ENCODE results near the gene PMEPA1. TPM values are rescaled to one million over a fixed set of nuclear protein-coding genes. Genes with fewer than 3 reads are reported as not detected.

Gene PMEPA1
- total RNA-seq, 1 donor from 2014 or later, result 0.82 TPM

DNA sequence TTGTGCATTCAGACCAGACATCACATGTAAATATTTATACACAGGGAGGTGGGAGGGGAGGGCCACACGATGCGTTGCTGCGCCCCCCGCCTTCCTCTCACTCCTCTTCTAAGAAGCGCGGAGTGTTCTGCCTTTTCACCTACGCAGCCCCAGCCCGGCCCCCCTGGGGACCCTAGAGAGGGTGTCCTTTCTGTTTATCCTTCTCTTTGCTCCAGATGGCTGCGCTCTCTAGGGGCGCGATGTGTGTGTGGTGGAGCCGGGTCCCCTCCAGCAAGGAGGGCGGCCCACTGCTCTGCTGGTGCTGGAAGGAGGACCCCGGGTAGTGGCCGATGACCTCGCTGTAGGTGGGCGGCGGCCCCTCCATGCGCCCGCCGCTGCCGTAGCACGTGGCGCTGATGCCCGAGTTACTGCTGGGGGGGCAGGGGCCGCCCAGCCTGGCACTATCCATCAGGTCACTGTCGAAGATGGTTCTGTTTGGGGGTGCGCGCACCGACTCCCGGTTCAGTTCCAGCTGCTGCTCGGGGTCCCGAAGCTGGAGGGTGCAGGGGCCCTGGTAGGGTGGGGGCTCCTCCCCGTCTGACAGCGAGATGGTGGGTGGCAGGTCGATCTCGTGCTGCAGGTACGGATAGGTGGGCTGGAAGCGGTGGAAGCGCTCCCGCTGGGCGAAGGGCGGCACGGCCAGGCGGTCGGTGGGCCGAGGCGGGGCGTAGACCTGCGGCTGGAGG, 57.8 kb downstream of the PMEPA1 start:
- intact Hi-C loops (cut with micrococcal nuclease), result loop anchor here (10.0 kb wide), 1 partner anchor 433 kb away; no protein-coding TSS in a partner anchor
- Mint-ChIP-seq H3K36me3 (ENCODE audit: low read depth) (no peaks in the 10 kb centered on the region), H3K4me3 (no peak overlapping the region), H3K27me3 (peaks cover 12% of the 10 kb centered on the region), H3K9me3 (no peaks in the 10 kb centered on the region), H3K27ac (no peak overlapping the region), H3K4me1 (peaks cover 3% of the 10 kb centered on the region)
- no peak for DNase-seq

DNA sequence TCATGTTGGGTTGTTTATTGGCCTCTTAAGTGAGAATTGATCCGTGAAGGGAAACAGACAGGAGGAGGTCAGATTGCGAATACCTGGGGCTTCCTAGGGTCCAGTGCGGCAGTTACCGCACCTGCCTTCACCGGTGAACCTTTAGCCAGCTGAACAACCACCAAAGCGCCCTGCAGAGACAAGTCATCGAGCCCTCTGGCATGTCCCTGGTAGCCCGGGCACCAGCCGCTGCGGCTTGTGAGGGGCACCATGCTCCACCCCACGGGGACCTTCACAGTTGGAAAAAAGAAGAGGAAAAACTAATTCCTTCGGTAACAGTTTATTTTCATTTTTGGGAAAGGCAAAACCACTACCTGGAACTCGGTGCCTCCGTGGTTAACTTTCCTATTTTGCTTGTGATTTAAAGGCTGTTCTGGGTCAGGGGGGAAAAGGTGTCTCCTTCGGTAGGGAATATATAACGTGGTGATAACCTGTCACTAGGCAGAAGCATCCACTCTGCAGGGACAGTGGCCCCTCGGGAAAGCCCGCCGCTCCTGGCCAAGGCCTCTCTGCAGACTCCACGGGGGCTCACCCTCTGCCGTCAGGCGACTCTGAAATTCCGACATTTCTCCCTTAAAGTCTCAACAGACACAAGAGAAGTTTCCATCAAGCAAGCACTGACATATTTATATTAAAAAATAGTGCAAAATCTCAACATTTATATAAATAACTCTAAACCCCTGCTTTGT, 58.9 kb downstream of the PMEPA1 start:
- Mint-ChIP-seq H3K27me3 (peaks cover 20% of the 10 kb centered on the region), H3K4me3 (no peak overlapping the region), H3K36me3 (ENCODE audit: low read depth) (no peaks in the 10 kb centered on the region), H3K9me3 (no peaks in the 10 kb centered on the region), H3K4me1 (peaks cover 3% of the 10 kb centered on the region), H3K27ac (no peak overlapping the region)
- intact Hi-C loops (cut with micrococcal nuclease), result loop anchor here (10.0 kb wide), 1 partner anchor 434 kb away; no protein-coding TSS in a partner anchor
- DNase-seq, result no peak

DNA sequence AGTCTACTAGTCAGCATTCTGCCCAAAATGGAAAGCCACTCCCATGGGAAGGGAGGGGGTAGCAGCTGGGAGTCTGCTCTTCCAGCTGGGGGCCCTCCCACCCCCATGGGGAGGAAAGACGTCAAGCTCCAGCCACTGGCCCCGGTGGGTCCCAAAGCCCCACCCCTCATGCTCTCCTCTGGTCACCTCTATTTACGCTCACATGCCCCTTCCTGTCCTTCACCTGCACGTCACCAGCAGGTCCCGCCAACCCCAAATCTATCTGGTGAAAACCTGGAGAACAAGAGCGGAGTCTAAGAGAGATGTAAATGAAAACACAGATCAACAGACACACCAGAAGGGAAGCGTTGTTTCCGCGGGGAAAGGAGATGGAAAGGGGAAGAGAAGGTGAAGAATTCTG, 59.5 kb downstream of the PMEPA1 start:
- H3K27me3 Mint-ChIP-seq, result peaks cover 24% of the 10 kb centered on the region
- H3K27ac Mint-ChIP-seq, result no peak overlapping the region
- DNase-seq, result no peak
- H3K9me3 Mint-ChIP-seq, result no peaks in the 10 kb centered on the region
- H3K4me1 Mint-ChIP-seq, result peaks cover 3% of the 10 kb centered on the region
- no peak overlapping the region for H3K4me3 Mint-ChIP-seq
- intact Hi-C loops (cut with micrococcal nuclease), result loop anchor here (10.0 kb wide), 1 partner anchor 435 kb away; no protein-coding TSS in a partner anchor
- H3K36me3 Mint-ChIP-seq (ENCODE audit: low read depth), result no peaks in the 10 kb centered on the region

DNA sequence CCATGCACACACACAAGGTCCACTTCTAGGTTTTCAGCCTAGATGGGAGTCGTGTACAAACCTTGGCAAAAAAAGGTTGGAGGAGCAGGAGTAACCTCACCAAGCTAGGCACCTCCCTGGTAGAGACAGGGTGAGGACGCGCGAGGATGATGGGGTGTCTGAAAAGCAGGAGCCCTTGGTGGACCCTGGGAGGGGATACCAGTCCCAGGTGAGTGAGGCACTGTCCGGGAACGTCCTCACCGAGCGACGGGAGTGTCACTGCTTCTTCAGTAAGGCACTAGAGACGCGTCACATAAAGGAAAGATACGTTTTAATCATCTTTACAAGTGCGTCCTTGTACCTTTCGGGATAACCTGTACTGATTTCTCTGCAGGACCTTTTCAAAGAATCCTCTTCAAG, 60.2 kb downstream of the PMEPA1 start:
- no peak overlapping the region for H3K4me3 Mint-ChIP-seq
- peaks cover 3% of the 10 kb centered on the region for H3K4me1 Mint-ChIP-seq
- H3K36me3 Mint-ChIP-seq (ENCODE audit: low read depth), result no peaks in the 10 kb centered on the region
- intact Hi-C loops (cut with micrococcal nuclease), result loop anchor here (10.0 kb wide), 1 partner anchor 435 kb away; no protein-coding TSS in a partner anchor
- no peak for DNase-seq
- no peaks in the 10 kb centered on the region for H3K9me3 Mint-ChIP-seq
- H3K27ac Mint-ChIP-seq, result no peak overlapping the region
- peaks cover 30% of the 10 kb centered on the region for H3K27me3 Mint-ChIP-seq

DNA sequence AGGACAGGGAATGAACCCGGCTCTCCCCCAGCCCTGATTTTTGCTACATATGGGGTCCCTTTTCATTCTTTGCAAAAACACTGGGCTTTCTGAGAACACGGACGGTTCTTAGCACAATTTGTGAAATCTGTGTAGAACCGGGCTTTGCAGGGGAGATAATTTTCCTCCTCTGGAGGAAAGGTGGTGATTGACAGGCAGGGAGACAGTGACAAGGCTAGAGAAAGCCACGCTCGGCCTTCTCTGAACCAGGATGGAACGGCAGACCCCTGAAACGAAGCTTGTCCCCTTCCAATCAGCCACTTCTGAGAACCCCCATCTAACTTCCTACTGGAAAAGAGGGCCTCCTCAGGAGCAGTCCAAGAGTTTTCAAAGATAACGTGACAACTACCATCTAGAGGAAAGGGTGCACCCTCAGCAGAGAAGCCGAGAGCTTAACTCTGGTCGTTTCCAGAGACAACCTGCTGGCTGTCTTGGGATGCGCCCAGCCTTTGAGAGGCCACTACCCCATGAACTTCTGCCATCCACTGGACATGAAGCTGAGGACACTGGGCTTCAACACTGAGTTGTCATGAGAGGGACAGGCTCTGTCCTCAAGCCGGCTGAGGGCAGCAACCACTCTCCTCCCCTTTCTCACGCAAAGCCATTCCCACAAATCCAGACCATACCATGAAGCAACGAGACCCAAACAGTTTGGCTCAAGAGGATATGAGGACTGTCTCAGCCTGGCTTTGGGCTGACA, 60.8 kb downstream of the PMEPA1 start:
- Mint-ChIP-seq H3K9me3 (peaks cover 2% of the 10 kb centered on the region), H3K4me3 (no peak overlapping the region), H3K4me1 (no peaks in the 10 kb centered on the region), H3K36me3 (ENCODE audit: low read depth) (no peaks in the 10 kb centered on the region), H3K27me3 (peaks cover 34% of the 10 kb centered on the region), H3K27ac (no peak overlapping the region)
- intact Hi-C loops (cut with micrococcal nuclease), result no loop called here
- DNase-seq, result no peak

DNA sequence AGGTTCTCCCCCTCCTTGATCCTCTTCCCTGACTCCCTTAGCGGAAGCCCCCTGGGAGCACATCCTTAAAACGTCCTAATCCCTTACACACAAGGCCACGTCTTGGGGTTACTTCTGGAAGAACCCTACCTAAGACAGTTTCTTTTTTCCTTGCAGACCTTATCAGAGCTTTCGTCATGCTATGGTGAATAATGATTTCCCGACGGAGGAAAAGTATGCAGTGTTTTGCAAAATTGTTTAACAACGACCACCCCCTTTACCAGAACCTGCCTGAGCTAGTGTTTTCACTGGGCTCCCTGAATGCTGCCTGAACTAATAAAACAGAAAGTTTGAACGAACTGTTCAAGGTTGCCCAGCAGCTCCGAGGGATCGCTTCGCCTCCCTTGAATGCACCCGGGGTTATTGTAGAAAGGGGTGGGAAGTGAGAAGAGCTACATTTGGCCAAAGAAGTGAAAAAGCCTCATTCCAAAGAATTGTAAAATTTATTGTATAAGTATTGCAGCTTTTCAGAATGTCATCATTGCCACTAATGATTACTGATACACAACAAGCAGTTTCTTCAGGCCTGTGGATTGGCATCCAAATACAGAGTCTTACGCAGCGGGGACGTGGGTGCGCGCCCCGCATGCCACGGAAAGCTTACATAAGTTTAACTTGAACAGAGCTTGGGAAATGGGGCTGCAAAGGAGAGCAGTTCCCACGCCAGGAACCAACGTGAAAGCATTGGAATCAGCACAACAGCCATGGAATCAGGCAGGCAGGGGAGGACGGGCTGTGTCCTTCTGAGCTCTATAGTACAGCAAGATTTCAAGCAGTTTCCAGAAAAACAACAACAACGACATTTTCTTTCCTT, 61.7 kb downstream of the PMEPA1 start:
- H3K4me3 Mint-ChIP-seq, result no peak overlapping the region
- no peak overlapping the region for H3K27ac Mint-ChIP-seq

DNA sequence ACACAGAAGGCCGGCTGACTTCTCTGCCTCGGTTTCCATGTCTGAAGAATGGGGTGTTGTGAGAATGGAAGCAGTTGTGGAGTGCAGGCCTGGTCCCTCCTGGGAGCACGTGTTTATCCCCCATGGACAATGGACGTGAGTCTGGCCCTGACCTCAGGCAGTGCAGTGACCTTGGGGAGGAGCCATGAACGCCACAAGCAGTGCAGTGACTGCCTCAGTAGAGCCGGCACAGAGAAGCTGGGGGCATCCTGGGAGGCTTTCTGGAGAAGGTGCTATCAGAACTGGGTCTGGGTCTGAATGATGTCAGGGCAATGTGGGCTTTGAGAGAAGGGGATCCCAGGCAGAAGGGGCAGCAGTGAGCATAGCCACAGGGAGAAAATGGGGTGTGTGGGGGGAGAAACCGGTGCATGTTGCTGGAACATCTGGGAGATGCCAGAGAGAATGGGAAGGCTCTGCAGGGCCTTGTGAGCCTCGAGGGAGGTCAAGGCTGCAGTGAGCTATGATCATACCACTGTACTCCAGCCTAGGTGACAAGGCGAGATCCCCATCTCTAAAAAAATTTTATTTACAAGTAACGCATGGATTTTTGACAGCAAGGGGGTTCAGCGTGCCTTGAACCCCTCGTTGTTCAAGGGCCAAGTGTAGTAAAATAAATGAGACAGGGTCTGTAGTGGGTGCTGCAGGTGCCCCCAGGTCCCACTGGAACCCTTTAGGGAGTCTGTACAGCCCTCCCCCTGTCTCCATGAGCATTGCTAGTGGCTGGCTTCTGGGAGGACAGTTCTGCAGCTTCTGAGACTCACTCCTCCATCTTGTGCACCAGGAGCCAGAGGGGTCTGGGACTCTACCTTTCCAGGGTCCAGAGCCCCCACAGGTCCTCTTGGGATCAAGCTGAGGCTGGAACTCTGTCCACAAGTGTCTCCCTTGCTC, 62.5 kb downstream of the PMEPA1 start:
- Mint-ChIP-seq H3K4me3 (no peak overlapping the region), H3K27ac (no peak overlapping the region), H3K27me3 (peaks cover 46% of the 10 kb centered on the region), H3K4me1 (no peaks in the 10 kb centered on the region), H3K9me3 (peaks cover 6% of the 10 kb centered on the region), H3K36me3 (ENCODE audit: low read depth) (no peaks in the 10 kb centered on the region)
- DNase-seq, result no peak
- intact Hi-C loops (cut with micrococcal nuclease), result no loop called here

More for the DNA sequence above, 61.7 kb downstream of the PMEPA1 start:
- DNase-seq, result no peak
- Mint-ChIP-seq H3K4me1 (no peaks in the 10 kb centered on the region), H3K36me3 (ENCODE audit: low read depth) (no peaks in the 10 kb centered on the region), H3K9me3 (peaks cover 6% of the 10 kb centered on the region), H3K27me3 (peaks cover 40% of the 10 kb centered on the region)
- intact Hi-C loops (cut with micrococcal nuclease), result no loop called here

DNA sequence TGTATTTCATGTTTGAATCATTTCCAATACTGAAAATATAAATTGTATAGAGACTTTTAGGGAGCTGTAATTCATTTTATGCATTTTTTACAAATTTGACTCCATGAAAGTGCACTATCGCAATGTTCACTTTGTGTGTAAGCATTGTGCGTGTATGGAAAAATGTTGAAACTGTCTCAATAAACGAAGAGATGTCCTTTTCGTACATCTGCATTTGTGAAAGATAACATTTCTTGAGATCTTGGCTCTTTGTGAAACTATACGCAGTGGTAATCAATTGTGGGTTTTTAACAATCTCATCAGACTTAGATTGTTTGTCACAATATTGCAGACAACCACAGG, 70.9 kb downstream of the PMEPA1 start:
- Mint-ChIP-seq H3K36me3 (ENCODE audit: low read depth) (peaks cover 7% of the 10 kb centered on the region), H3K4me3 (no peak overlapping the region), H3K4me1 (peaks cover 10% of the 10 kb centered on the region), H3K9me3 (peaks cover 30% of the 10 kb centered on the region), H3K27ac (no peak overlapping the region), H3K27me3 (peaks cover 75% of the 10 kb centered on the region)
- no peak for DNase-seq
- intact Hi-C loops (cut with micrococcal nuclease), result no loop called here

DNA sequence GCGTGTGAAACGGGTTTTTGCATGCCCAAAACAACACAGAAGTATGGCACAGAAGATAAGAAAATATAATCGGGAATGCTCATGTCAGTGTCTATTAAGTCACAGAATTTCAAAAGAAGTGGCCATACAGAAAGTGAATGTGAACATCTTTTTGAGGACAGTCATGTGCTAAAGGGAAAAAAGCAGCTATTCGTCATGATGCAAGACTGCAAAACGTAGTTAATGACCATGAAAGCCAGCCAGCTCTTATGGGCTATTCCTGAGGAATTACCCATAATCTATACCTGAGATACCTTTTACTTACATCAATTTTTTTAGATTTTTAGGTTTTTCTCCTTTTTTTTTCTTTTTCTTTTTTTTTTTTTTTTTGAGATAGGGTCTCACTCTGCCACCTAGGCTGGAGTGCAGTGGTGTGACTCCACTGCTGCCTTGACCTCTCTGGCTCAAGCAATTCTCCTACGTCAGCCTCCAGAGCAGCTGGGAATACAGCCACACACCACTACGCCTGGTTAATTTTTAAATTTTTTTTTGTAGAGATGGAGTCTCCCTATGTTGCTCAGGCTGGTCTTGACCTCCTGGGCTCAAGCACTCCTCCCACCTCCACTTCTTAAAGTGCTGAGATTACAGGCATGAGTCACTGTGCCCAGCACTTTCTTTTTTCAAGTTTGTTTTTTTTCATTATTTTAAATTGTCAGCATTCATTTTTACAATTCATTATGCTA, 71.5 kb downstream of the PMEPA1 start:
- DNase-seq, result no peak
- Mint-ChIP-seq H3K4me3 (no peak overlapping the region), H3K9me3 (peaks cover 30% of the 10 kb centered on the region), H3K4me1 (peaks cover 14% of the 10 kb centered on the region), H3K27ac (no peak overlapping the region), H3K27me3 (peaks cover 75% of the 10 kb centered on the region), H3K36me3 (ENCODE audit: low read depth) (peaks cover 7% of the 10 kb centered on the region)
- intact Hi-C loops (cut with micrococcal nuclease), result no loop called here

DNA sequence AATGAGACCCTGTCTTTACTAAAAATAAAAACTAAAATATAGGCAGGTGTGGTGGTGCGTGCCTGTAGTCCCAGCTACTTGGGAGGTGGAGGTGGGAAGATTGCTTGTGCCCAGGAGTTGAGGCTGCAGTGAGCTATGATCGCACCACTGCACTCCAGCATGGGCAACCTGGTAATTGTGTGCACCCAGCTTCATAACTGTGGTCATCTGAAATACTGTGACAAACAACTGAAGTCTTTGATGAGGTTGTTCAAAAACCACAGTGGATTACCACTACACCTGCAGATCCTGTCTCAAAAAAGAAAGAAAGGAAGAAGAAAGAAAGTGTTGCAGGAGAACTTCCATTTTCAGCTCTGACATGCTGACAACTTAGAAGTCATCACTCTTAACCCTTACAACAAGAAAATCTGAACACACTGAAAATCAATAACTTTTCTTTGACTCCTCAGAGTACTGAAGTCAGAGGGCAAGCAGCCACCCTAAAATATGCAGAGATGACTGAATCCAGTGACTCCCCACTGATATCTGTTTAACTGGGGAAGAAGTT, 75.8 kb downstream of the PMEPA1 start:
- Mint-ChIP-seq H3K36me3 (ENCODE audit: low read depth) (peaks cover 11% of the 10 kb centered on the region), H3K27me3 (peaks cover 82% of the 10 kb centered on the region), H3K27ac (peak overlapping the region; percentile 46), H3K4me1 (peaks cover 32% of the 10 kb centered on the region), H3K9me3 (peaks cover 37% of the 10 kb centered on the region), H3K4me3 (peak overlapping the region; percentile 16)
- peak; percentile 83 for DNase-seq
- intact Hi-C loops (cut with micrococcal nuclease), result loop anchor here (2.0 kb wide), 1 partner anchor 15 kb away; no protein-coding TSS in a partner anchor

DNA sequence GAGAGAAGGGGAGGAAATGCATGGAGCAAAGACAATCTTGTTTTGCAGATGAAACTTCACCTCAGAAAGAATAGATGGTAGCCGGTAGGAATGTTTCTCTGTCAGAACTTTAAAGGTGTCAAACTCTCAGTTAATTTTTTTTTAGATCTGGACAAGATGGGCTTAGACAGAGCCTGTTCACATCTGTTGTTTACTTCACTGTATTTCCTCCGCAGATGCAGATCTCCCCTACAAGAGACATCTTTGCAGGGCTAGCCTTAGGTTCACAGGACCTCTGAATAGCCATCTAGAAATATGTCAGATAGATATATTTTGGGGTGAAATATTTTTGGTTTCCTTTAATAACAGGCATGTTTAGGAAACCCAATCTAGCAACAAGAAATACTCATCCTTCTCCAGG, 77.5 kb downstream of the PMEPA1 start:
- peaks cover 70% of the 10 kb centered on the region for H3K27me3 Mint-ChIP-seq

DNA sequence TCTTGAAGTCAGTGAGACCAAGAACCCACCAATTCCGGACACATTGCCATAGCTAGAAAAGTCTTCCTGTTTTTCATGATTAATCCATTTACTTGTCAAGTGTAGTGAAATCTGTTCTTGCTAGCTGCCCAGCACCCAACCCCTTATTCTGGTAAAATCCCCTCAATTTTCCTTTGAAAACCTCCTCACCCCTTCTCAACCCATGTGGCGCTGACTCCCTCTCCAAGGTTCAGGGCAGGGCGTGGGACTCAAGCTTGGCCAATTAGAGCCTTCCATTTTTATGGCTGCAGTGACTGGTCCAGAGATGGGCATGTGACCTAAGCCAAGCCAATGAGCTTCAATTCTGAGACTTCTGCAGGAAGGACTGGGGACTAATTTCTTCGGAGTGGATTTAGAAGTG, 79.8 kb downstream of the PMEPA1 start:
- peak overlapping the region; percentile 38 for H3K27ac Mint-ChIP-seq
- no peak for DNase-seq
- peaks cover 51% of the 10 kb centered on the region for H3K4me1 Mint-ChIP-seq
- peaks cover 10% of the 10 kb centered on the region for H3K36me3 Mint-ChIP-seq (ENCODE audit: low read depth)
- intact Hi-C loops (cut with micrococcal nuclease), result no loop called here
- H3K27me3 Mint-ChIP-seq, result peaks cover 49% of the 10 kb centered on the region
- peak overlapping the region; percentile 84 for H3K4me3 Mint-ChIP-seq
- H3K9me3 Mint-ChIP-seq, result peaks cover 21% of the 10 kb centered on the region

More for the DNA sequence above, 77.5 kb downstream of the PMEPA1 start:
- Mint-ChIP-seq H3K36me3 (ENCODE audit: low read depth) (peaks cover 11% of the 10 kb centered on the region), H3K27ac (no peak overlapping the region), H3K4me3 (no peak overlapping the region), H3K9me3 (peaks cover 33% of the 10 kb centered on the region), H3K4me1 (peaks cover 43% of the 10 kb centered on the region)
- intact Hi-C loops (cut with micrococcal nuclease), result no loop called here
- no peak for DNase-seq
